Activated T-helper 1 cell treated with Interleukin-2 at 50 U/mL for 16 hours (primary cell): Measurements from ENCODE around the gene CLRN3.

Experiments used
- DNase-seq: peaks from one replicate; pipeline ENCODE4 v3.0.0-alpha.2; 2020; ENCODE audit warnings: low read depth

CLRN3 gene

GRCh38 chr10:127899766-127900387 is 7.1 kb upstream of the CLRN3 start:
- no peak for DNase-seq

DNA sequence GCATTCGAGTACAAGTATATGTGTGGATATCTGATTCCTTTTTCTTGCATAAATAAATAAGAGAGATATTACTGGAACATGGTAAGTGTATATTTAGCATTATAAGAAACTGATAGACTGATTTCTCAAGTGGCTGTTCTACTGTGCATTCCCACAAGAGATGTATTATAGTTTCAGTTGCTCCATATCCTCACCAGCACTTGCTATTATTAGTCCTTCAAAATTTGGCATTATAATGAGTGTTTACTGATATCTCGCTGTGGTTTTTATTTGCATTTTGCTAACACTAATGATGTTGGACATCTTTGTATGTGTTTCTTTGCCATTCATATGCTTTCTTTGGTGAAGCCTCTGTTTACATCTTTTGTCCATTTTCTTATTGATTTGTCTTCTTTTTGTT is 4.4 kb upstream of the CLRN3 start:
- DNase-seq = no peak

- DNase-seq = no peak
These were observed 3.8 kb upstream of the CLRN3 start for GRCh38 chr10:127896590-127896989.

- DNase-seq = no peak
These were observed 1.4 kb upstream of the CLRN3 start for GRCh38 chr10:127894146-127894545.

- DNase-seq = no peak
These were observed 1.9 kb downstream of the CLRN3 start for GRCh38 chr10:127890832-127891334.

- no peak for DNase-seq
These were observed 2.5 kb downstream of the CLRN3 start for GRCh38 chr10:127890216-127890615.

- DNase-seq = no peak
These were observed 3.0 kb downstream of the CLRN3 start for GRCh38 chr10:127889605-127890195.

GRCh38 chr10:127888521-127889312 is 4.0 kb downstream of the CLRN3 start:
- no peak for DNase-seq

DNA sequence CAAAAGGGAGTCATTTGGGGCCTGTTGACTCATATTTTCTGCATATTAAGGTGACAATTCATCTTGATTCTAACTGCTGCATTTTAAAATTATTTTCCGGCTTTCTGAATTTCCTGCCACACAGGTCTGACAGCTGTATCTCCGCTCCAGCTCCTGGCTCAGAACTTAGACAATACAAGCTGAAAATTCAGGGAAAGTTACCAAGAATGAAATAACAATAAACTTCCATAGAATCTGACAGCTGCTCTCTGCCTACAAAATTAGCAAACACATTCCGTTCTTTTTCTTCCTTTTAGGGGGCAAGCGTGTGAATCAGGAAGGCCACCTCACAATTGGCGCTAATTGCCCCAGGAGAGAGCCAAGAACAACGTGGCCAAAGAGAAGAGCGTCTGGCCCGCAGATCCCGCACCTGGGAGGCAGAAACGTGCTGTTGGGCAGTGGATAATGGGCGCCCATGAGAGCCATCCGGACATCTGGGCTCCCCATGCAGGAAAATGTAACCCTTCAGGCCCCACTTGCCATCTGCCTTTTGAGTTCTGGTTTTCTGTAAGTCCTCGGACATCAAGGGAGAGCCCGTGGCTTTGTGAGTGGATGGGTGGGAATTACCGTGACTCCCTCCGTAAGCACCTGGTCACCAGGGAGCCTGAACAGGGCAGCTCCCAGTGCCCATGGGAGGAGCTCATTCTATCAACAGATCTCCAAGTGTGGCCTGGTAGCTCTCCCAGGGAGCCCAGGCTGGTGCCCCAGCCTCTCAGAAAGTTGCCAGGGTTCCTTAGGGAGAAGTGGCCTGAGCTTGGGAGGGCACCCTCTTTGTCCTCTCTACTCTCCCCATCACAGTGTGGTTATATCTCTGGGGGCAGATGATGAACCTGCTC is 5.0 kb downstream of the CLRN3 start:
- no peak for DNase-seq

DNA sequence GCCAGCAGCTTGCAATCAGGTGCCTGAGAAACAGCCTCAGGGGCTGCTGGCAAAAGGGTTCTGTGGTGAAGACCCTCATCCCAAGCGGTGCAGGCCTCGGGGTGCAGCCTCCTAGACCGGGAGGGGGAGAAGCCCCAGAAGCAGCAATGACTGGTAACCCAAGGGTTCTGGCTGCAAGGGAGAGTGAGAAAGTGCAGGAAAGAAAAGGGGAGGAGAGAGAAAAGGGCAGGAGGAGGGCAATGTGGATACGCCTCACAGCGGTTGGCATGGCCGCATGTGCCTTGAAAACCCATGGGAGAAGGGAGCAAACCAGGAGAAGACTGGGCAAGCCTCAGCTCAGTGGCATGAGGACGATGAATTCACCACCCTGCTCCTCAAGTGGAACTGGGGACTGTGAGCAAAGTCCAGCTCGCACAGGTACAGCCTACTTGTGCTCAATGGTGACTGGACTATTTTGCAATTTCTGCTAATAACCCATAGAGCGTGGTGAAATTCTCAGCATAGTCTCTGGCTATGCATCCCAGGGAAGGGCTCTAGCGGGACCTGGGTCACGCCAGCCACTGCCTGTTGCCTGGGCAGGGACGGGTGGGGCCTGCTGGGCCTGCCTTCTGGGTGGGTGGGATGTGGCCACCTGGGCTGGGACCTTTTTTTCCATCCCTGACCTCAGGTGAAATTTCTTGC is 6.2 kb downstream of the CLRN3 start:
- no peak for DNase-seq

- no peak for DNase-seq
These were observed 8.2 kb downstream of the CLRN3 start for GRCh38 chr10:127884501-127884900.

DNA sequence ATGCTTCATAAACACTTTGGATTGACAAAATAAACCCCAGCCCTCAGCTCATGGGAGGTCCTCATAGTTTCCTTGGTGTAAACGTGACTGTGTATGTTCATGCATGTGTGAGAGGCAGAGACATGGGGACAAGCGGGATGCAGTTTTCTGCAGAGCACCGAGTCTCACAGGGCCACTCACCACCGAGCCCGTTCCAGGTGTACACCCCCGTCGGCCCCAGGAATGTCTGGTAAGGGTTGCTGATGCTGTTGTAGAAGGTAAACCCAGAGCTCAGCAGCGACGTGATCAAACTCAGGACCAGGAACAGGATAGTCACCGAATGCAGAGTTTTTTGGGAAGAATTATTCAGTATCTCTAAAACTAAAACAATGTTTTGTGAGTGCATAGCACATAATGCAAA is 9.2 kb downstream of the CLRN3 start:
- DNase-seq = no peak

DNA sequence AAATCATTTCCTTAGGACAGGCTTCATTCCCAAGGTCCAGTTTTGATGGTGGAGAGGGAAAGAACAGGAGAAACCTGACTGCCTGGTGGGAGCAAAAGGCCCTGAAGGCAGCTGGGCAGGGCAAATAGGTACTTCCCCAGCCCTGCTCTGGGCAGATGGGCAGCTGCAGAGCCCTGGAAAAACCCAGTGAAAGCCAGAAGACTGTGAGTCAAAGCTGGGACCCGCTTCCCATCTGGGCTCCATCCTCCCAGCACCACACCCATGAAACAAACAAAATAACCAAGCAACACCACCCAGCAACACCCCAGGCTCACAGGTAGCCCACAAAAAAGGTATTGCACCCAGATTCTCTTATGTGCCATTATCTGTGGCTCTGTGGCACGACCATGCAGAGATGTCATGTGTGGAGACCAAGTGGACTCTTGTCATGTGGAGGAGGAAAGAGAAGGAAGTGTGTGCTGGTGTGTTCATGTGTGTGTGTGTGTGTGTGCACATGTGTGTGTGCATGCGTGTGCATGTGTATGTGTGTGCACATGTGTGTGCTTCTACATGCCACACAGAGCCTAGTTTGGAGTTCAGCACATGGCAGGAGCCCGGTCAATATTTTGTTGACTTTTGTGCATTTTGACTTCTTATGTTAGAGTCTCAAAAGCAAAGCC is 9.8 kb downstream of the CLRN3 start:
- DNase-seq = no peak

- DNase-seq = no peak
These were observed 10.3 kb downstream of the CLRN3 start for GRCh38 chr10:127882391-127882790.

- no peak for DNase-seq
These were observed 11.5 kb downstream of the CLRN3 start for GRCh38 chr10:127881262-127881661.

- no peak for DNase-seq
These were observed 12.2 kb downstream of the CLRN3 start for GRCh38 chr10:127880557-127880956.

GRCh38 chr10:127878475-127879055 is 14.2 kb downstream of the CLRN3 start:
- no peak for DNase-seq

GRCh38 chr10:127877699-127878098 is 15.0 kb downstream of the CLRN3 start:
- no peak for DNase-seq

- no peak for DNase-seq
These were observed 15.6 kb downstream of the CLRN3 start for GRCh38 chr10:127877116-127877515.

GRCh38 chr10:127875916-127876315 is 16.8 kb downstream of the CLRN3 start:
- no peak for DNase-seq

- no peak for DNase-seq
These were observed 17.3 kb downstream of the CLRN3 start for GRCh38 chr10:127875449-127875765.
